ENCODE measurements around the gene PRG3. TPM values are rescaled to one million over a fixed set of nuclear protein-coding genes. Genes with fewer than 3 reads are reported as not detected.

PRG3 gene
- total and polyA plus RNA-seq, 9 of the 15 experiments (the other 6 are each of a cell fraction or from before 2014, with no cell fraction given), result 0.18 to 0.55 (median 0.38) TPM; not detected in 6

DNA sequence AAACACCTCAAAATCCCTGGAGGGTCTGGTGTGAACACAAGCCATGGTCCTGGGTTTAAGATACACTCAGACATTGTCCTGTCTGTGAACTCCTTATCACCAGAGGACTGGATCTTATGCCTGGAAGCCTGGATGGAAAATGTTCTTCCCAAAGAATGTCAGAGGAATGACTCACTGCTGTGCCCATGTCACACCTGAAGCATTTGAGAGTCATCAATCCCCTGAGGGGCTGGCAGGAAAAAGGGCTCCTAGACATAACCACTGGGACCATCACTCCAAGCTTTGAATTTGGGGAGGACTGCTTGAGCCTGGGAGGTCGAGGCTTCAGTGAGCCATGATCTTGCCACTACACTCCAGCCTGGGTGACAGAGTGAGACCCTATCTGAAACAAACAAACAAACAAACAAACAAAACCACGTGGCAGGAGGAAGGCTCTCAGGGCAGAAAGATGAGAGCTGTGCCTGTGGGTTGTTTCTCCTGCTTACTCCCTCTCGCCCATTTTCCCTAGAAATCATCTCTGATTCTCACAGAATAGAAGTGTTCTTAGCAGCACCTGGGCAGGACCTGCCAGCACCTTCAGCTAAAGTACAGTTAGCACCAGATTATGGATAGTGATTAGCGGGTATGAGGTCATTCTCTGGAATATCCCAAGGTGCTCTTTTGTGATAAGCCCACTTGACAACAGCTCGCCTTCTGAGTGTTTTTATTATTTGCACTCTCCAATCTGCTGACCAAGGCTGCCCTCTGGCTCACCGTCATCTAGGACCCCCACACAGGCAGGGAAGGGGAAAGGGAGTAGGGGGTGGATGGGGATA lies 21.4 kb upstream of the PRG3 start (continued):
- TF ChIP-seq, protein P1, sequence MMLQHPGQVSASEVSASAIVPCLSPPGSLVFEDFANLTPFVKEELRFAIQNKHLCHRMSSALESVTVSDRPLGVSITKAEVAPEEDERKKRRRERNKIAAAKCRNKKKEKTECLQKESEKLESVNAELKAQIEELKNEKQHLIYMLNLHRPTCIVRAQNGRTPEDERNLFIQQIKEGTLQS (IDR thresholded peaks at IDR 0.05), result peak; percentile 96
- TF ChIP-seq, protein P1 (CRISPR knock-in tag; conservative IDR thresholded peaks at IDR 0.05), result peak; percentile 88; the same call in 1 of the 2 replicates
- TF ChIP-seq RB1 (IDR thresholded peaks at IDR 0.05; ENCODE audit: low read depth), result no peak
- TF ChIP-seq, protein P2, sequence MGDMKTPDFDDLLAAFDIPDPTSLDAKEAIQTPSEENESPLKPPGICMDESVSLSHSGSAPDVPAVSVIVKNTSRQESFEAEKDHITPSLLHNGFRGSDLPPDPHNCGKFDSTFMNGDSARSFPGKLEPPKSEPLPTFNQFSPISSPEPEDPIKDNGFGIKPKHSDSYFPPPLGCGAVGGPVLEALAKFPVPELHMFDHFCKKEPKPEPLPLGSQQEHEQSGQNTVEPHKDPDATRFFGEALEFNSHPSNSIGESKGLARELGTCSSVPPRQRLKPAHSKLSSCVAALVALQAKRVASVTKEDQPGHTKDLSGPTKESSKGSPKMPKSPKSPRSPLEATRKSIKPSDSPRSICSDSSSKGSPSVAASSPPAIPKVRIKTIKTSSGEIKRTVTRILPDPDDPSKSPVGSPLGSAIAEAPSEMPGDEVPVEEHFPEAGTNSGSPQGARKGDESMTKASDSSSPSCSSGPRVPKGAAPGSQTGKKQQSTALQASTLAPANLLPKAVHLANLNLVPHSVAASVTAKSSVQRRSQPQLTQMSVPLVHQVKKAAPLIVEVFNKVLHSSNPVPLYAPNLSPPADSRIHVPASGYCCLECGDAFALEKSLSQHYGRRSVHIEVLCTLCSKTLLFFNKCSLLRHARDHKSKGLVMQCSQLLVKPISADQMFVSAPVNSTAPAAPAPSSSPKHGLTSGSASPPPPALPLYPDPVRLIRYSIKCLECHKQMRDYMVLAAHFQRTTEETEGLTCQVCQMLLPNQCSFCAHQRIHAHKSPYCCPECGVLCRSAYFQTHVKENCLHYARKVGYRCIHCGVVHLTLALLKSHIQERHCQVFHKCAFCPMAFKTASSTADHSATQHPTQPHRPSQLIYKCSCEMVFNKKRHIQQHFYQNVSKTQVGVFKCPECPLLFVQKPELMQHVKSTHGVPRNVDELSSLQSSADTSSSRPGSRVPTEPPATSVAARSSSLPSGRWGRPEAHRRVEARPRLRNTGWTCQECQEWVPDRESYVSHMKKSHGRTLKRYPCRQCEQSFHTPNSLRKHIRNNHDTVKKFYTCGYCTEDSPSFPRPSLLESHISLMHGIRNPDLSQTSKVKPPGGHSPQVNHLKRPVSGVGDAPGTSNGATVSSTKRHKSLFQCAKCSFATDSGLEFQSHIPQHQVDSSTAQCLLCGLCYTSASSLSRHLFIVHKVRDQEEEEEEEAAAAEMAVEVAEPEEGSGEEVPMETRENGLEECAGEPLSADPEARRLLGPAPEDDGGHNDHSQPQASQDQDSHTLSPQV (IDR thresholded peaks at IDR 0.05), result peak; percentile 43; the same call in 1 of the 2 replicates
- peak; percentile 67; the same call in 1 of the 2 replicates for TF ChIP-seq DMBX1 (CRISPR knock-in tag; IDR thresholded peaks at IDR 0.05; ENCODE audit: borderline replicate concordance)
- TF ChIP-seq ZBTB7A (IDR thresholded peaks at IDR 0.05; ENCODE audit: borderline replicate concordance, control insufficient read depth, low read depth, low read length), result peak; percentile 95
- peak; percentile 97 for TF ChIP-seq ATF7 (IDR thresholded peaks at IDR 0.05)
- no peak for TF ChIP-seq ZFX (CRISPR knock-in tag; IDR thresholded peaks at IDR 0.05)
- peak; percentile 65 for TF ChIP-seq MEIS2 (IDR thresholded peaks at IDR 0.05; ENCODE audit: partially characterized antibody)
- peak; percentile 76 for TF ChIP-seq FOSL1 (tag; conservative IDR thresholded peaks at IDR 0.05)
- no peak for TF ChIP-seq ZNF445 (CRISPR knock-in tag; IDR thresholded peaks at IDR 0.05; ENCODE audit: low read depth)
- no peak for TF ChIP-seq CCAR2 (IDR thresholded peaks at IDR 0.05; ENCODE audit: low read depth, low read length)
- peak; percentile 59 for TF ChIP-seq CXXC5 (CRISPR knock-in tag; IDR thresholded peaks at IDR 0.05)
- TF ChIP-seq CCNT2 (IDR thresholded peaks at IDR 0.05; ENCODE audit: borderline replicate concordance, extremely low read depth, insufficient read length, low read depth, low read length), result peak; percentile 64
- TF ChIP-seq OTX1 (CRISPR knock-in tag; IDR thresholded peaks at IDR 0.05), result no peak
- TF ChIP-seq, protein P3, sequence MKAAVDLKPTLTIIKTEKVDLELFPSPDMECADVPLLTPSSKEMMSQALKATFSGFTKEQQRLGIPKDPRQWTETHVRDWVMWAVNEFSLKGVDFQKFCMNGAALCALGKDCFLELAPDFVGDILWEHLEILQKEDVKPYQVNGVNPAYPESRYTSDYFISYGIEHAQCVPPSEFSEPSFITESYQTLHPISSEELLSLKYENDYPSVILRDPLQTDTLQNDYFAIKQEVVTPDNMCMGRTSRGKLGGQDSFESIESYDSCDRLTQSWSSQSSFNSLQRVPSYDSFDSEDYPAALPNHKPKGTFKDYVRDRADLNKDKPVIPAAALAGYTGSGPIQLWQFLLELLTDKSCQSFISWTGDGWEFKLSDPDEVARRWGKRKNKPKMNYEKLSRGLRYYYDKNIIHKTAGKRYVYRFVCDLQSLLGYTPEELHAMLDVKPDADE (conservative IDR thresholded peaks at IDR 0.05; ENCODE audit: control insufficient read depth, low read depth, low read length), result no peak
- no peak for TF ChIP-seq FOXJ2 (tag; IDR thresholded peaks at IDR 0.05)
- peak; percentile 13; the same call in 1 of the 2 replicates for TF ChIP-seq GATAD2B (IDR thresholded peaks at IDR 0.05; ENCODE audit: borderline replicate concordance)
- peak; percentile 89 for TF ChIP-seq CBFA2T3 (IDR thresholded peaks at IDR 0.05)

All from K562 (cell line).